HG03521 (cell line): ENCODE results near the gene PIGS.
"Not testable (repeated sequence)": the region's sequence is repeated elsewhere in the genome, so short reads cannot be mapped to it uniquely, and the experiment has no call there.

Experiments
- ATAC-seq: cut with Tn5 transposase; IDR thresholded peaks from one replicate; pipeline ENCODE4 v1.9.1; 2021; ENCODE audit warnings: mild to moderate bottlenecking, moderate library complexity; ENCODE audit not compliant: unreplicated experiment

The PIGS gene

GRCh38 chr17:28532050-28532960, 39.0 kb downstream of the PIGS start:
- ATAC-seq = no peak

DNA sequence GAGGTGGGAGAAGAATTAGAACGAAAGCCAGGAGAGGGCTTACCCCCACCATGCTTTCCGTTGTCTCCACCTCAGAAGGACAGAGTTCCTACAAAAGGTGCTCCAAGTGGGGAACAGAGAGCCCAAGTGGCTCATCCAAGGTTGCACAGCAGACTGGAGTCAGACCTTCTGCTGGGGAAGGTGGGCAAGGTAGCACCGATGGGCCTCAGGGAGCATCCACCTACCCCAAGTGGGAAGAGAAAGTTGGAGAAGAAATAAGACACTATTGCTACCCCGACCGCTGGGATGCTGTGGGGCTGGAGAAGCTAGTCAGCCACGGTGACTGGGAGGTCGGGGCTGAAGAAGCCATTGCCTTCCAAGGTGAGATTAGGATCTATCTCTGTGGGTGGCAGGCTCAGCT, 40.4 kb downstream of the PIGS start:
- no peak for ATAC-seq

DNA sequence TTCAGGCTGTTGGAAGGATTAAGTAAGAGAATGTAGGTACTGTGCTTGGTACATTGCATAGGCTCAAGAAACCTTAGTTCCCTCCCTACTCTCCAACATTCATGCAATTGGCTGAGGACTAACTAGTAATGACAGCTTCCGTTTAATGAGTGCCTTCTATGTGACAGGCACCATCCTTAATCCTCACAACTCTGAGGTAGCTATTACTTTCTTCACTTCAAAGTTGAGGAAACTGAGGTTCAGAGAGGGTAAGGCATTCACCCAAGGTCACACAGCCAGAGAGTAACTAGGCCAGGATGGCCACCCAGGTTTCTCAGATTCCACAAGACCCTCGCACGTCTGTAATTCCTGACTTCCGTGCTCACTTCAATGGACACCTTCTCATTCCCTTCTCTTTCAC, 41.1 kb downstream of the PIGS start:
- no peak for ATAC-seq

DNA sequence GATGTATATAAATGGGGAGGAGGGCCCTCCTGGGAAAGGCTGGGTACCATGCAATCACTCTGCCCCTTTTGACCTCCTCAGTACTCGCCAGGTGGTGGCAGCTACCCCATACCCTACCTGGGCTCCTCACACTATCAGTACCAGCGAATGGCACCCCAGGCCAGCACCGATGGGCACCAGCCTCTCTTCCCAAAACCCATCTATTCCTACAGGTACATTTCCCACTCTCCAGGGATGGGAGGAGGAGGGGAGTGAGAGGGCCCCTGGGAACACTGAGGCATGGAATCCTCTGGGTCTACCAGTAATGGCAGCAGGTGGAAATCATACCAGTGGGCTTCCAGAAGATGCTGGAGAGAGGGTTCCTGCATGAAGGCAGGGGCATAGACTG, 42.3 kb downstream of the PIGS start:
- no peak for ATAC-seq

DNA sequence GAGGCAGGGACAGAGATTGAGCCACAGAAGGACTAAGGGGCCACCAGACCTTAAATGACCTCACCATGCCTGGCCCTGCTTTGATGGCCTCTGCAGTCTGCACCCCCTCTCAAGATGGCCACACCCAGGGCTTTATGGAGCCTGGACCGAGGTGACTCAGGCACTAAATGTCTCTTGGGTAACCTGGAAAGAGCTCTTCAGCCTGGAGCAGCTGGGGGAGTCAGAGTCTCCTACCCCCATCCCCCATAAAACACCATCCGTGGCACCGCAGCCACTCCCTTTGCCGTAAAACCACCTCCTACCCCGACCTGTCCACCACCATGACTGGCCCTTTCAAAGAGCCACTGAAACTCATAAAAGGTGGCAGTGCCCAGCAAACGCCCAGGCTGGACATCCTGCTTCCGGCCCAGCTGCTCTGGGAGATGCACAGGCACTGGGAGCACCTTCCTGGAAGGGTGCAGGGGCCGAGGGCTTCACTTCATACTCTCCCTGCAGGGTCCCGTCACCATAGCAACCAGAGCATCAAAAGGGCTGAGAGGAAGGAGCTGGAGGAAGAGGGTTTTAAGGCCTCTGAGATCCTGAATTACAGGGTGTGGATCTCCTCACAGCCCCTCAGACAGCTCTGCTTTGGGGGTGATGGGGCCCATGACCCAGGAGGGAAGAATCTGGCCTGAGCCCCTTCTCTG, 42.9 kb downstream of the PIGS start:
- ATAC-seq = no peak

DNA sequence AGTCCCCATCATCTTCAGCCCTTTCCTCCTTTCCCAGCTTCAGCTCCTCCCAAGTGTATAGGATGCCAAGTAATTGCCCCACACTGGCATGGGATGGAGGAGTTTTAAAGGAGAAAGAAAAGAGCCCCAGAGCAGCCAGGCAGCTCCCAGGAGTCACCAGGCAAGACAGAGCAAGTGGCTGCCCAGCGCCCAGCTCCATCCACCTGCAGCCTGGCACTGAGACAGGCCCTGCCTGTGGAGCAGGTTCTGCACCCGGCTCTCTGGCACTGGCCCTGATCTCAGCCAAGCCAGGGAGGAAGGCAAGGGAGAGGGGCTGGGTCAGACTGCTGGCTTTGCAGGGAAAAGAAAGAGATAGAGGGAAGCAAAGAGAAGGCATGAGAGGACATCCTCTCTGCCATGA, 43.5 kb downstream of the PIGS start:
- ATAC-seq = no peak

DNA sequence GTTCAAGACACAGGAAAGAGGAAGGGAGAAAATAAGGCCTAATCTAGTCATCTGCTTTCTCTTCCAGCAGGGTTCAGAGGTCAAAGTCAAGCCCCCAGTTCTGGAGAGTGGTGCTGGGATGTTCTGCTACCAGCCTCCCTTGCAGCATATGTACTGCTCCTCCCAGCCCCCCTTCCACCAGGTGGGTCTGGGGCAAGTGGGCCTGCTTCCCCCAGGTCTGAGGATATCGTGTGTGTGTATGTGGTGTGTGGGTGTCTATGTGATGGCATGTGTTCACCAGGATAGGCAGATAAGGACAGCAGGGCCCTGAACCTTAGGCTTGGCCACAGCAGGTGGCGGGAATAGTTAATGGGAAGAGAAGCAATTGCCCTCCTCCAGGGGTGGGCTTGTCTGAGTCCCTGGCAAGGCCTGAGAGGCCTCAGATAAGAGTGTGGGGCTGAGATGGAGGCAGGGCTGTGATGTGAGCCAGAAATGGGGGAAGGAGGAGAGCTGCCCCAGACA, 44.1 kb downstream of the PIGS start:
- no peak for ATAC-seq

DNA sequence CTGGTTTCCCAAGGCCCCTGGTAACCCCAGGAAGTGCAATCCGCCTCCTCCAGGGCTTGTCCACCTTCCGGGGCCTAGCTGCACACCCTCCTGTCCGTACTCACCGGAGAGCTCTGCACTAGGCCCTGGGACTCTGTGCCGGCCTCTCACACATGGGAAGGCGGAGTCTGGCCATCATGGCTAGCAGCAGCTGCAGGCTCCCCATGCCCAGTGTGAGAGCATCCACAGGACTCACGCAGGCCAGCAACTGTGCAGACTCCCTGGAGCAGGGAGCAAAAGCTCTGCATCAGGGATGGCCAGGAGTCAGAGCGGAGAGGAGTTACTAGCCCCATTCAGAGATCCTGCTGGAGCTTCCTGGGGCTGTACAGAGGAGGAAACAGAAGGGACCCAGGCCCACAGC, 44.9 kb downstream of the PIGS start:
- no peak for ATAC-seq

- ATAC-seq = no peak
Observed at GRCh38 chr17:28524476-28525424, 46.6 kb downstream of the PIGS start.

GRCh38 chr17:28523876-28524275, 47.4 kb downstream of the PIGS start:
- ATAC-seq = no peak

GRCh38 chr17:28523186-28523585, 48.1 kb downstream of the PIGS start:
- no peak for ATAC-seq

GRCh38 chr17:28522281-28522680, 49.0 kb downstream of the PIGS start:
- not testable (repeated sequence) for ATAC-seq

DNA sequence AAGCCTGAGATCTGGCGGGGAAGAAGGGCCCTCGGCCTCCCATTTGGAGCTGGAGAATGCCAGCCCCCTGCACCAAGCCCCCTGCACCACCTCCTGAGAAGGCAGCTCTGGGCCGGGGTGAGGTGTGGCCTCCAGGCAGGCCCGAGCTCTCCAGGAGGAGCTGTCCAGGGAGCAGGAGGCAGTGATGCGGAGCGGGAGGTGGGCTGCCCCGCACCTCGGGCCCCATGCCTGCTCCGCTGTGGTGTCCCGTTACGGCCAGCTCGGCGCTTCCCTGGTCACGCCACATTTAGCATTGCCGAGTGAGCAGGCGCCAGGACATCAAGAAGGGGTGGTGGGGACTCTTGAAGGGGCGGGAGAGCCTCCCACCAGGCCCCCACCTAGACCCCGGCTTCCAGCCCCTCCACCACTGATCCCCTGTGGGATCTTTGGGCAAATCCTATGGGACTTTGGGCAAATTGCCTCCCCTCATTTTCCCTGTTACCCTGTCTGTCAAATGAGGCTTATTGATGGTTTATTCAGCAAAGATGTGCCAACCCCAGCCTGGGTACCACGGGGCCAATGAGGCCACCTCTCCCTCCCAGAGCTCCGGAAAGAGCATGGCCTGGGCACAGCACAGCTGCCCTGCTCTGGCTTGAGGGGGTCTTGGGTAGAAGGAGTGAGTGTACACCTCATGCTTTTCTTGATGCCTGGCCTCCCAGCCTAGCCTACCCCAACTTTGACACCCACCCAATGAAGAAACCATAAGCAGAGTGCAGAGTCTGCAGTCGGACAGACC, 49.8 kb downstream of the PIGS start:
- ATAC-seq = no peak

DNA sequence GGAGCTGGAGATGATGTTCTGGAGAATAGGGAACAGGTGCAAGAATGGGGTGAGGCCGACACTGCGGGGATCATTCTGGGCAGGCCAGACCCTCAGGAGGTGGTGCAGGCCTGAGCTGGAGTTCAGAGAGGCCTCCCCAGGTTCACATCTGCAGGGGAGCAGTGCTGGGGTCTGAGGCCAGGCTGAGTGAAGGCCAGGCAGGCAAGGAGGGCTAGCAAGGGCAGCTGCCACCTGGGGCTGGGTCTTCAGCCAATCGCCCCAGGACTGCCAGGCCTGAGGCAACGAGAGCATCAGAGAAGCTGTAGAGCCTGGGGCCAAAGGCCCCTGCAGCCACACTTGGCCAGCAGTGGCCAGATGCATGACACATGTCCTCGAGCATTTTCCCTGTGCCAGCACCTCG, 50.6 kb downstream of the PIGS start:
- ATAC-seq = no peak

DNA sequence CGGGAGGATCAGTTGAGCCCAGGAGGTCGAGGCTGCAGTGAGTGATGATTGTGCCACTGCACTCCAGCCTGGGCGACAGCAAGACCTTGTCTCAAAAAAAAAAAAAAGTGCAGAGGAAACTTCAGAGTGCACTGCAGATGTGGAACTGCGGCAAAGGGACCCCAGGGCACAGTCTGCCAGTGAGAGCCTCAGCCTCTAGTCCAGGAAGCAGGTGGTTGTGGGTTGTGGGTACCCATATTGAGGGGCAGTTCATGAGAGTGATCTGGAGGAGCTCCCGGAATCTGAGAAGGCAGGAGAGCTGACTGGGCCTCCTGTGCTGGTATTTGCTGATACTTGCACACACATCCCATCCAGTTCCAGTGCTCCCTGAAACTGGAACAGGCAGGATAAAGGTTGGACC, 52.1 kb downstream of the PIGS start:
- ATAC-seq = no peak

GRCh38 chr17:28518578-28518977, 52.7 kb downstream of the PIGS start:
- no peak for ATAC-seq

DNA sequence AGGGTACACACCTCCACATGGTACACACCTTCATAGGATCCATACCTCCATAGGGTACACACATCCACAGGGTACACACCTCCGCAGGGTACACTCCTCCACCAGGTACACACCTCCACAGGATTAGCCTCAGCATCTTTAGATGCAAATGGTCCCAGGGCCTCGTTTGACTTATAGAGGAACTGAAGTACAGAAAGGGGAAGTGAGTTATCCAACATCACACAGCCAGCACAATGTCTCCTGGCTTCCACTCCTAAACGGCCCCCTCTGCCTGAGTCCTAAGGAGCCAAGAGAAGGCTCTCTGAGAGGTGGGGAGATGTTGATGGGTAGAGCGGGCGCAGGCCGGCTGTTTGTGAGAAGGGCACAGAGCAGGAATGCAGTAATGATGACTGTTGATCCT, 53.2 kb downstream of the PIGS start:
- ATAC-seq = no peak

DNA sequence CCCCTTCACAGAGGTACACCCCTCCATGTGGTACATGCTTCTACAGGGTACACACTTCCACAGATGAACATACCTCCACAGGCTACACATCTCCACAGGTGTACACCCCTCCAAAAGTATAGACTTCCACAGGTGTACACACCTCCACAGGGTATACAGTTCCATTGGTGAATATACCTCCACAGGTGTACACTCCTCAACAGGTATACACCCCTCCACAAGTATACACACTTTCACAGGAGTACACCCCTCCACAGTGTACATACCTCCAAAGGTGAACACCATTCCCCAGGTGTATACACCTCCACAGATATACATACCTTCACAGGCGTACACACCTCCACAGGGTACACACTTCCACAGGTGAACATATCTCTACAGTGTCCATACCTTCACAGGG, 55.8 kb downstream of the PIGS start:
- ATAC-seq = no peak

- ATAC-seq = no peak
Observed at GRCh38 chr17:28514561-28515002, 56.7 kb downstream of the PIGS start.

GRCh38 chr17:28513476-28513875, 57.8 kb downstream of the PIGS start:
- ATAC-seq = no peak
